ENCODE data around the gene SMCP.

SMCP gene

GRCh38 chr1:152917794-152918193 lies 39.7 kb downstream of the SMCP start:
- Histone ChIP-seq H3K9me3 (ENCODE audit: control extremely low read depth in 1 of 5, control insufficient read depth in 4 of 5, insufficient read depth in 2 of 5, low read depth in 1 of 5, low read length in 4 of 5) (peaks cover 0 to 3% (median 0%) of the 10 kb centered on the region in 5 experiments), H3K27me3 (replicated peaks in 2 of 5; ENCODE audit: control insufficient read depth in 4 of 5, insufficient read depth in 5 of 5, low read length in 4 of 5) (peaks cover 0 to 12% (median 5%) of the 10 kb centered on the region in 5 experiments), H3K4me3 (ENCODE audit: control insufficient read depth in 1 of 7, extremely low read depth in 1 of 7, insufficient read depth in 4 of 7, low read depth in 2 of 7, low read length in 6 of 7) (no peak overlapping the region), H3K27ac (ENCODE audit: insufficient read depth in 1 of 2, low read depth in 1 of 2, low read length in 2 of 2, poor library complexity in 1 of 2, severe bottlenecking in 2 of 2) (no peak overlapping the region), H3K36me3 (ENCODE audit: control insufficient read depth in 4 of 4, insufficient read depth in 4 of 4, low read length in 3 of 4) (no peaks in the 10 kb centered on the region), H3K4me1 (ENCODE audit: control extremely low read depth in 1 of 4, control insufficient read depth in 4 of 4, insufficient read depth in 4 of 4, low read length in 3 of 4) (no peaks in the 10 kb centered on the region)
- CTCF ChIA-PET, result no interaction called here
- no CpG with 5 or more reads among the region's 3 CpGs for WGBS (ENCODE audit: insufficient coverage)
- POLR2A ChIA-PET, result no interaction called here
- peak; percentile 11 to 30 (median 17) for DNase-seq

GRCh38 chr1:152919071-152919470 lies 40.9 kb downstream of the SMCP start:
- no peaks in the 10 kb centered on the region for H3K36me3 ChIP-seq (ENCODE audit: control insufficient read depth in 4 of 4, insufficient read depth in 4 of 4, low read length in 3 of 4)
- peaks cover 0 to 14% (median 3%) of the 10 kb centered on the region in 5 experiments for H3K27me3 ChIP-seq (replicated peaks in 2 of 5; ENCODE audit: control insufficient read depth in 4 of 5, insufficient read depth in 5 of 5, low read length in 4 of 5)
- DNase-seq, result no peak
- H3K4me1 ChIP-seq (ENCODE audit: control extremely low read depth in 1 of 4, control insufficient read depth in 4 of 4, insufficient read depth in 4 of 4, low read length in 3 of 4), result no peaks in the 10 kb centered on the region
- H3K27ac ChIP-seq (ENCODE audit: insufficient read depth in 1 of 2, low read depth in 1 of 2, low read length in 2 of 2, poor library complexity in 1 of 2, severe bottlenecking in 2 of 2), result no peak overlapping the region
- H3K4me3 ChIP-seq (ENCODE audit: control insufficient read depth in 1 of 7, extremely low read depth in 1 of 7, insufficient read depth in 4 of 7, low read depth in 2 of 7, low read length in 6 of 7), result no peak overlapping the region
- CTCF ChIA-PET, result no interaction called here
- POLR2A ChIA-PET, result no interaction called here
- peaks cover 0 to 3% (median 0%) of the 10 kb centered on the region in 5 experiments for H3K9me3 ChIP-seq (ENCODE audit: control extremely low read depth in 1 of 5, control insufficient read depth in 4 of 5, insufficient read depth in 2 of 5, low read depth in 1 of 5, low read length in 4 of 5)

GRCh38 chr1:152924191-152924590 lies 46.1 kb downstream of the SMCP start:
- no peaks in the 10 kb centered on the region for H3K36me3 ChIP-seq (ENCODE audit: control insufficient read depth in 4 of 4, insufficient read depth in 4 of 4, low read length in 3 of 4)
- DNase-seq, result no peak
- H3K27me3 ChIP-seq (replicated peaks in 2 of 5; ENCODE audit: control insufficient read depth in 4 of 5, insufficient read depth in 5 of 5, low read length in 4 of 5), result peaks cover 0 to 9% (median 3%) of the 10 kb centered on the region in 5 experiments
- H3K9me3 ChIP-seq (ENCODE audit: control extremely low read depth in 1 of 5, control insufficient read depth in 4 of 5, insufficient read depth in 2 of 5, low read depth in 1 of 5, low read length in 4 of 5), result no peaks in the 10 kb centered on the region
- POLR2A ChIA-PET, result no interaction called here
- no peak overlapping the region for H3K27ac ChIP-seq (ENCODE audit: insufficient read depth in 1 of 2, low read depth in 1 of 2, low read length in 2 of 2, poor library complexity in 1 of 2, severe bottlenecking in 2 of 2)
- 84% methylated on average over 2 of the region's 2 CpGs for WGBS (ENCODE audit: insufficient coverage)
- H3K4me3 ChIP-seq (ENCODE audit: control insufficient read depth in 1 of 7, extremely low read depth in 1 of 7, insufficient read depth in 4 of 7, low read depth in 2 of 7, low read length in 6 of 7), result no peak overlapping the region
- H3K4me1 ChIP-seq (ENCODE audit: control extremely low read depth in 1 of 4, control insufficient read depth in 4 of 4, insufficient read depth in 4 of 4, low read length in 3 of 4), result no peaks in the 10 kb centered on the region
- CTCF ChIA-PET, result no interaction called here

GRCh38 chr1:152926091-152926490 lies 48.0 kb downstream of the SMCP start:
- Histone ChIP-seq H3K36me3 (ENCODE audit: control insufficient read depth in 4 of 4, insufficient read depth in 4 of 4, low read length in 3 of 4) (no peaks in the 10 kb centered on the region), H3K4me1 (ENCODE audit: control extremely low read depth in 1 of 4, control insufficient read depth in 4 of 4, insufficient read depth in 4 of 4, low read length in 3 of 4) (no peaks in the 10 kb centered on the region), H3K27ac (ENCODE audit: insufficient read depth in 1 of 2, low read depth in 1 of 2, low read length in 2 of 2, poor library complexity in 1 of 2, severe bottlenecking in 2 of 2) (no peak overlapping the region), H3K9me3 (ENCODE audit: control extremely low read depth in 1 of 5, control insufficient read depth in 4 of 5, insufficient read depth in 2 of 5, low read depth in 1 of 5, low read length in 4 of 5) (no peaks in the 10 kb centered on the region), H3K27me3 (replicated peaks in 2 of 5; ENCODE audit: control insufficient read depth in 4 of 5, insufficient read depth in 5 of 5, low read length in 4 of 5) (peaks cover 0 to 9% (median 3%) of the 10 kb centered on the region in 5 experiments), H3K4me3 (ENCODE audit: control insufficient read depth in 1 of 7, extremely low read depth in 1 of 7, insufficient read depth in 4 of 7, low read depth in 2 of 7, low read length in 6 of 7) (no peak overlapping the region)
- peak in 2 of 3 donors; percentile 17 to 26 for DNase-seq
- 69% methylated on average over 3 of the region's 3 CpGs for WGBS (ENCODE audit: insufficient coverage)
- CTCF ChIA-PET, result interaction anchor here (1.7 to 2.0 kb wide), 2 partner anchors 54 to 55 kb away, joined by 5 to 6 read pairs; no protein-coding TSS in a partner anchor
- POLR2A ChIA-PET, result no interaction called here

- ChIA-PET CTCF (no interaction called here), POLR2A (no interaction called here)
- H3K27ac ChIP-seq (ENCODE audit: insufficient read depth in 1 of 2, low read depth in 1 of 2, low read length in 2 of 2, poor library complexity in 1 of 2, severe bottlenecking in 2 of 2), result no peak overlapping the region
- no peaks in the 10 kb centered on the region for H3K9me3 ChIP-seq (ENCODE audit: control extremely low read depth in 1 of 5, control insufficient read depth in 4 of 5, insufficient read depth in 2 of 5, low read depth in 1 of 5, low read length in 4 of 5)
- 100% methylated on average over 1 of the region's 3 CpGs for WGBS (ENCODE audit: insufficient coverage)
- H3K4me1 ChIP-seq (ENCODE audit: control extremely low read depth in 1 of 4, control insufficient read depth in 4 of 4, insufficient read depth in 4 of 4, low read length in 3 of 4), result no peaks in the 10 kb centered on the region
- no peak for DNase-seq
- H3K36me3 ChIP-seq (ENCODE audit: control insufficient read depth in 4 of 4, insufficient read depth in 4 of 4, low read length in 3 of 4), result no peaks in the 10 kb centered on the region
- H3K4me3 ChIP-seq (ENCODE audit: control insufficient read depth in 1 of 7, extremely low read depth in 1 of 7, insufficient read depth in 4 of 7, low read depth in 2 of 7, low read length in 6 of 7), result no peak overlapping the region
- peaks cover 0 to 8% (median 3%) of the 10 kb centered on the region in 5 experiments for H3K27me3 ChIP-seq (replicated peaks in 2 of 5; ENCODE audit: control insufficient read depth in 4 of 5, insufficient read depth in 5 of 5, low read length in 4 of 5)
Measured at GRCh38 chr1:152928671-152929070, 50.5 kb downstream of the SMCP start.

GRCh38 chr1:152932170-152932811 lies 54.2 kb downstream of the SMCP start:
- WGBS (ENCODE audit: insufficient coverage), result 83% methylated on average over 4 of the region's 4 CpGs
- Histone ChIP-seq H3K27ac (ENCODE audit: insufficient read depth in 1 of 2, low read depth in 1 of 2, low read length in 2 of 2, poor library complexity in 1 of 2, severe bottlenecking in 2 of 2) (no peak overlapping the region), H3K4me1 (ENCODE audit: control extremely low read depth in 1 of 4, control insufficient read depth in 4 of 4, insufficient read depth in 4 of 4, low read length in 3 of 4) (no peaks in the 10 kb centered on the region), H3K27me3 (replicated peaks in 2 of 5; ENCODE audit: control insufficient read depth in 4 of 5, insufficient read depth in 5 of 5, low read length in 4 of 5) (peaks cover 0 to 12% (median 5%) of the 10 kb centered on the region in 5 experiments), H3K4me3 (ENCODE audit: control insufficient read depth in 1 of 7, extremely low read depth in 1 of 7, insufficient read depth in 4 of 7, low read depth in 2 of 7, low read length in 6 of 7) (no peak overlapping the region), H3K9me3 (ENCODE audit: control extremely low read depth in 1 of 5, control insufficient read depth in 4 of 5, insufficient read depth in 2 of 5, low read depth in 1 of 5, low read length in 4 of 5) (no peaks in the 10 kb centered on the region), H3K36me3 (ENCODE audit: control insufficient read depth in 4 of 4, insufficient read depth in 4 of 4, low read length in 3 of 4) (no peaks in the 10 kb centered on the region)
- POLR2A ChIA-PET, result no interaction called here
- CTCF ChIA-PET, result no interaction called here
- no peak for DNase-seq

GRCh38 chr1:152933196-152933595 lies 55.1 kb downstream of the SMCP start:
- Histone ChIP-seq H3K27ac (ENCODE audit: insufficient read depth in 1 of 2, low read depth in 1 of 2, low read length in 2 of 2, poor library complexity in 1 of 2, severe bottlenecking in 2 of 2) (no peak overlapping the region), H3K36me3 (ENCODE audit: control insufficient read depth in 4 of 4, insufficient read depth in 4 of 4, low read length in 3 of 4) (no peaks in the 10 kb centered on the region), H3K4me1 (ENCODE audit: control extremely low read depth in 1 of 4, control insufficient read depth in 4 of 4, insufficient read depth in 4 of 4, low read length in 3 of 4) (no peaks in the 10 kb centered on the region), H3K27me3 (replicated peaks in 2 of 5; ENCODE audit: control insufficient read depth in 4 of 5, insufficient read depth in 5 of 5, low read length in 4 of 5) (peaks cover 0 to 12% (median 5%) of the 10 kb centered on the region in 5 experiments), H3K9me3 (ENCODE audit: control extremely low read depth in 1 of 5, control insufficient read depth in 4 of 5, insufficient read depth in 2 of 5, low read depth in 1 of 5, low read length in 4 of 5) (no peaks in the 10 kb centered on the region), H3K4me3 (ENCODE audit: control insufficient read depth in 1 of 7, extremely low read depth in 1 of 7, insufficient read depth in 4 of 7, low read depth in 2 of 7, low read length in 6 of 7) (no peak overlapping the region)
- CTCF ChIA-PET, result no interaction called here
- no peak for DNase-seq
- POLR2A ChIA-PET, result no interaction called here
- 78% methylated on average over 2 of the region's 2 CpGs for WGBS (ENCODE audit: insufficient coverage)
